Fibroblast of villous mesenchyme (primary cell): ENCODE measurements around the gene PPP6R2. TPM values are rescaled to one million over a fixed set of nuclear protein-coding genes. Genes with fewer than 3 reads are reported as not detected.
"Not testable (repeated sequence)": the region's sequence is repeated elsewhere in the genome, so short reads cannot be mapped to it uniquely, and the experiment has no call there.

Source experiments
- DNase-seq: peaks from one replicate; pipeline ENCODE4 v3.0.0-alpha.2; 2010; ENCODE audit warnings: low read depth
- H3K4me3 ChIP-seq: 2 replicates; pipeline ENCODE4 v1.5.1; 2011; ENCODE audit warnings: low read depth, mild to moderate bottlenecking, low read length
- CTCF ChIP-seq: IDR thresholded peaks from 2 replicates; pipeline ENCODE4 v1.5.1; 2012; ENCODE audit warnings: low read depth, mild to moderate bottlenecking, low read length; ENCODE audit not compliant: insufficient read depth
- total RNA-seq: library from RNA; depleted of rRNA; stranded (reverse); fragments of >200 nt; gene quantifications from 2 replicates; pipeline ENCODE4 v1.2.3, GENCODE V29; 2012

PPP6R2 gene
- total RNA-seq, 1 donor: 54.0 TPM

GRCh38 chr22:50406416-50407170, 63.5 kb downstream of the PPP6R2 start:
- DNase-seq: no peak
- H3K4me3 ChIP-seq: no peak overlapping the region
- TF ChIP-seq CTCF: no peak

- TF ChIP-seq CTCF: no peak
- DNase-seq: no peak
- no peak overlapping the region for H3K4me3 ChIP-seq
Observed at GRCh38 chr22:50408311-50408710, 65.2 kb downstream of the PPP6R2 start.

- DNase-seq: peak; percentile 26
- H3K4me3 ChIP-seq: not testable (repeated sequence)
Observed at GRCh38 chr22:50408954-50409353, 65.8 kb downstream of the PPP6R2 start.

GRCh38 chr22:50414476-50415248, 71.5 kb downstream of the PPP6R2 start:
- H3K4me3 ChIP-seq: no peak overlapping the region
- no peak for DNase-seq
- no peak for TF ChIP-seq CTCF

- DNase-seq: no peak
- TF ChIP-seq CTCF: no peak
- no peak overlapping the region for H3K4me3 ChIP-seq
Observed at GRCh38 chr22:50415426-50415825, 72.3 kb downstream of the PPP6R2 start.

- TF ChIP-seq CTCF: no peak
- no peak overlapping the region for H3K4me3 ChIP-seq
- no peak for DNase-seq
Observed at GRCh38 chr22:50416996-50417395, 73.9 kb downstream of the PPP6R2 start.

- DNase-seq: no peak
- no peak overlapping the region for H3K4me3 ChIP-seq
- no peak for TF ChIP-seq CTCF
Observed at GRCh38 chr22:50417411-50418210, 74.5 kb downstream of the PPP6R2 start.
